HG03066 (cell line): ENCODE results near the gene SMARCA1.

Experiments
- ATAC-seq: cut with Tn5 transposase; IDR thresholded peaks from one replicate; pipeline ENCODE4 v1.9.1; 2021; ENCODE audit warnings: low read depth; ENCODE audit not compliant: unreplicated experiment

The SMARCA1 gene

DNA sequence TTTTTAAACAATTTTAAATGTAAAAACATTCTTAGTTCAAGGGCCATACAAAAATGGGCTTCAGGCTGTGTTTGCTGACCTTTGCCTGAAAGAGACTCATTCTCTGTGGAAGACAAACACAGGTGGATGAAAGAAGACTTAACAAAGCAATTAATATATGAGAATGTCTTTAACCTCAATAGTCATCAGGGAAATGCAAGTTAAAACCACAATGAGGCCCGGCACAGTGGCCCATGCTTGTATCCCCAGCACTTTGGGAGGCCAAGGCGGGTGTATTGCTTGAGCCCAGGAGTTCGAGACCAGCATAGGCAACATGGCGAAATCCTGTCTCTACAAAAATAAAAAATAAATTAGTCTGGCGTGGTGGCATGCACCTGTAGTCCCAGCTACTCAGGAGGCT lies 7.1 kb upstream of the SMARCA1 start:
- ATAC-seq = no peak

DNA sequence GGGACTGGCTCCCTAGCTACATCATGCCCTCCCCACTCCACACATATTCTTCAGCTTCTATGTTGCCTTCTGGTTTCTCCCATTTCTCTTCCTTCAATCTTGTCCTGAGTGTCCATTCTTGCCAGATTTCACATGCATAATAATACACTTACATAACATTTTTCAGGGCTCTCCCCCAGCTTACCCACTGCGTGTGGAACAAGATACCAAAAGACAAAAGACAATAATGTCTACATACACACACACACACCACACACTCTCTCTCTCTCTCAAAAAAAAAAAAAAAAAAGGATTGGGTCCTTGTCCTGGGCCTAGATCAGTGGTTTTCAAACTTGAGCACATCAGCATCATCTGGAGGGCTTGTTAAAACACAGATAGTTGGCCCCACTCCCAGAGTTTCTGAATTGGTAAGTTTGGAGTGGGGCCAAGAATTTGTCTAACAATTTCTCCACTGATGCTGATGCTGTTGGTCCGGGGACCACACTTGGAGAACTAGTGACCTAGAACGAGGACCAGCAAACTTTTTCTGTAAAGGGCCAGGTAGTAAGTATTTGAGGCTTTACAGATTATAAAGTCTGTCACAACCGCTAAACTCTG lies 6.5 kb upstream of the SMARCA1 start:
- ATAC-seq = no peak

DNA sequence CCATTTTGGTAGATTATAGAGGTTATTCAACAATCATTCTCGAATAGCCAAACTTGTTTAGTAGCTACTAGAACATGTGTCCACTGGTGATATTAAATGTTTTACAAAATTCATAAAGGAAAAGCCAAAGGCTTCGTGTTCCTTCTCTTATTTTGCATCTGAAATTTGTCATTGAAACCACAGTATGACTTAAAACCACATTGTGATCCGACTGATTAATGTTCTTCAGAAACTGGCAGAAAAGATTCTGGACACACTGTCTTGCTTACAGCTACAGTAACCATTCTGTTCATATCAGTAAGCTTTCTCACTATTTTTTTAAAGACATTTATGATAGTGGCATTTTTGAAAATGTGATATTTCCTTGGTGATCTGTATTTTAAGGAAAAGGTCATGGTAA lies 2.6 kb upstream of the SMARCA1 start:
- ATAC-seq = no peak

DNA sequence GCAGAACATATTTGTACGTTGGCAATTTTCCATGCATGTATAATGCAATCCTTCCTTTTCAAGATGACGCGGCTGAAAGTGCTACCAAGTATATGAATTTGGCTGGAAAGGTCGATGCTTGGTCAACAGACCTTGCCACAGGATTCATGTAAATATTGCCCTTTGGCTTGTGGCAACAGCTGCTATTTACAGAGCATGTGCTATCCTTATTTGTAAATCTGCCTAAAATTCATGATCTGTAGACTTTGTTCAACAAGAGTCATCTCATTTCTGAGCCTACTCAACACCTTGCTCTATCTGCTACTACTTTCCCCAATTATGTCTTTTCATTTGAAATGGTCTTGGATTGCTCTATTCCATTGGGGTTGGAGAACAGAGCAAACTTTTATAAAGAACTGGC lies 1.9 kb upstream of the SMARCA1 start:
- ATAC-seq = no peak

DNA sequence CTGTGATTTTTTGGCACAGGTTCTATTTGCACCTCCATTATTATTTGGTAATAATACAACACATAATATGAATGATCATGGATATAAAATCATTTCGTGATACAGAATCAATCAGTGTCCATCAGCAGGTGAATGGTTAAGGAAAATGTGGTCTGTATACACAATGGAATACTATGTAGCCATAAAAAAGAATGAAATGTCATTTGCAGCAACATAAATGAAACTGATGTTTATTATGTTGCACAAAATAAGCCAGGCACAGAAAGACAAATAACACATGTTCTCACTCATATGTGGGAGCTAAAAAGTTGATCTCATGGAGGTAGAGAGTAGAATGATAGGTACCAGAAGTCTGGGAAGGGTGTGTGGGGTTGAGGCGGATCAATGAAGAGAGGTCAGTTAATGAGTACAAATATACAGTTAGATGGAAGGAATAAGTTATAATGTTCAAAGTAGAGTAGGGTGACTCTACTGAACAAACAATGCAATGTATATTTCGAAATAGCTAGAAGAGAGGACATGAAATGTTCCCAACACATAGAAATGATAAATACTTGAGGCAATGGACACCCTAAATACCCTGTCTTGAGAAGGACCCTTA lies 1.1 kb upstream of the SMARCA1 start:
- ATAC-seq = no peak

DNA sequence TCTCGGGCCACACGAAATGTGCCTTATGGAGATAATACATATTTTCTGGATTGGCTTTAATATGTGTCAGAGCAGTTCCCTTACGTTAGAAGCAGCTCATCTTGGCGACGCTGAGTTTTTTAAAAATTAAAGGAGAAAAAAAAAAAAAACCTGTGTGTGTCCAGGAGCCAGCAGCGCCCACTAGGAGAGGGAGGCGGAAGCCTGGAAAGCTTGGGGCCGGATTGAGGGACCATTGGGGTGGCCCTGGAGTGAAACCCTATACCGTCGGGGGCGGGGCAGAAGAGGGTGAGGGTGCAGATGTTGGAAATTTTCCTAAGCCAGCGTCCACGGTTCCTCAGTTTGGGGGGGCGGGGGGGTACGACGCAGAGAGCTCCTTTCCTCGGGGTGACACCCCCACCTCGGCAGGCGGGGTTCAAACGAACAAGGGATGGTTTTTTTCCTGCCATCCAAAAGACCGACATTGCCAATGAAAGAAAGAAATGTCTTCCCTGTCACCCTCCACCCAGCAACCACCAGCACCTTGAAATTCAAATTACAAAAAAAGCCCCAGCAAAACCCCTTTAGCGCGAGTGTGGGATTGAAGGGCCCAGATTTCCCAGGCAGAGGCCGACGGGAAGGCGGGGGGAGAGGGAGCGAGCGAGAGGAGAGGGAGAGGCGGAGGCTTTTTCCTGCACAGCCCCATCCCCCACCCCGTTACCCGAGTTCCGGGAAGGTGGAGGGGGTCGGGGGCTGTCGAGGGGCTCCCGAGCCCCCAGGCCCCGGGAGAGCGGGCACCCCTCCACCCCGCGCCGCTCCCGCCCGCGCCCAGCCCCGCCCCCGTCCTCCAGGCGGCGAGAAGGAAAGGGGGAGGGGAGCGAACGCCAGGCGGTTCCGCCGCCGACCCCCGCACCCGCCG lies 859 bp downstream of the SMARCA1 start:
- ATAC-seq = no peak

DNA sequence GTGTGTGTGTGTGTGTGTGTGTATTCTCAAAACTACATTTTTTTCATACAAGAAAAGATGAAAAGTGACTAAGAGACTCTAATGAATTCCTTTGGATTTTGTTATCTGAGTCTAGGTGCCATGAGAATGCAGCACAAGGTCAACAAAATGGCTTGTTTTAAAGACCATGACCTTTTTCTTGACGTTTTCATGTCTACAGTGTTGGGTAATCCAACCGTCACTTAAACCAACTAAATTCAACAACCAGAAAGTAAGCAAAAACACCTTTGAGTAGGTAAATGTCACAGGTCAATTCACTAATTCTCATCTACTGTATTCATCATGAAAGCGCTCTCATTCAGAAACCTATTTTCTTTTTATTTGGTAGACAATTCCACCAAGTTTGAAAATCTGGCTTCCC lies 3.1 kb downstream of the SMARCA1 start:
- no peak for ATAC-seq

DNA sequence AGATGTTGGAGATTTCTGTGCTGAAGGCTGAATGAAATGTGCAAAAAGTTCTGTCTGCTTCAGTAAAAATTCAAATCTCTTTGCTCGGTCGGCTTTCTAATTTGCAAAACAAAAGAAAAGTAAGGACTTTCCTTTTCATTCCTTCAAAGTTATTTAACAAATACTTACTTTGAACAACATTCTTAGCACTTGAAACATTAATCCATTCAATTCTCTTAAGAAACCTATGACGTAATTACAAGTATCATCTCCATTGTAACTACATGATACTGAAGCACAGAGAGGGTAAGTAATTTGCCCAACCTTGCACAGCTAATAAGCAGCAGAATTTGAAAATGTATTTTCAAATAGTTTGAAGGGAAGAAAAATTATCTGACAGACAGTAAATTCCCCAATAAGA lies 6.9 kb downstream of the SMARCA1 start:
- no peak for ATAC-seq

DNA sequence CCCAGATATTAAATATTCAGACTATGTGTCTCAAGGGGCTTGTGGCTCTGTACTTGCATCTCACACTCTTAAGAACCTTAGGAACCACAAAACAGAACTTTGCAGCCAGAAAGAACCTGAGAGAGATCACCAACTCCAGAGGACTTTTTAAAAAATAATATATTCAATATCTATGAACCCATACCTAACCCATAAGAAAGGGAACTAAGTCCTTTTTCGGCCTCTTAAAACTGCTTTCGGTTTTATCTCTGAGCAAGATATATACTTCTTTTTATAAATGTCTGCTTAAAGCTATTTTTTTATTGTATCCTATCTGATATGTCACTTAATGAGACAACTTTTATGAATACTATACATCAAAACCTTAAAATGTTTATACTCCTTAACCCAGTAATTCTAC lies 10.9 kb downstream of the SMARCA1 start:
- no peak for ATAC-seq

DNA sequence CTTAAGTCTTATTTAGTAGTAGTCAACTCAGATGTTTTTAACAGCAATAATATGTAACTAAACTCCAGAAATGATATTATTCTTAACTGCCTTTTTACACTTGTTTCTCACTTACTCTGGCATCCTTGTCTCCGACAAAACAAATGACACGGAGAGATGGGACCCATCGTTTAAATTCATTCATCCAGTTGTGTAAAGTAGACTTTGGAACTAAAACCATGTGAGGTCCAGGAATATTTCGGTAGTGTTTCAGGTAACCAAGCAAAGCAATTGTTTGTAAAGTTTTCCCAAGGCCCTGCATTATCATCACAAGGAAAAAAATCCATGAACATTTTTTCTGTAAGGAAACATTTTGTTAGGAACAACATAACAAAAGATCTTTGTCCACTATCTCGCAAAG lies 11.6 kb downstream of the SMARCA1 start:
- ATAC-seq = no peak

DNA sequence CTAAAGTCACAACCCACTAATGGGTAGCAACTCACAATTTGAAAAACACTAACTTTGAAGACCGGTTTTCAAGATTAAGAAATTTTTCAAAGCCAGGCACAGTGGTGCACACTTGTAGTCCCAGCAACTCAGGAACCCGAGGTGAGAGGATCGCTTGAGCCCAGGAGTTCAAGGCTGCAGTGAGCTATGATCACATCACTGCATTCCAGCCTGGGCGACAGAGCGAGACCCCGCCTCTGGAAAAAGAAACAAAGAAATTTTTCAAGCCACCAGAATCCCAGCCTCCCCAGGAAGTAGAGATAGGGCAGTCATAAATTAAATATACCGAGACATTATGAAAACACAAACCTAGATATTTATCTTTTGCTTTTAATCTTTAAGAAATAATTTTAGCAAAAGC lies 13.0 kb downstream of the SMARCA1 start:
- no peak for ATAC-seq

DNA sequence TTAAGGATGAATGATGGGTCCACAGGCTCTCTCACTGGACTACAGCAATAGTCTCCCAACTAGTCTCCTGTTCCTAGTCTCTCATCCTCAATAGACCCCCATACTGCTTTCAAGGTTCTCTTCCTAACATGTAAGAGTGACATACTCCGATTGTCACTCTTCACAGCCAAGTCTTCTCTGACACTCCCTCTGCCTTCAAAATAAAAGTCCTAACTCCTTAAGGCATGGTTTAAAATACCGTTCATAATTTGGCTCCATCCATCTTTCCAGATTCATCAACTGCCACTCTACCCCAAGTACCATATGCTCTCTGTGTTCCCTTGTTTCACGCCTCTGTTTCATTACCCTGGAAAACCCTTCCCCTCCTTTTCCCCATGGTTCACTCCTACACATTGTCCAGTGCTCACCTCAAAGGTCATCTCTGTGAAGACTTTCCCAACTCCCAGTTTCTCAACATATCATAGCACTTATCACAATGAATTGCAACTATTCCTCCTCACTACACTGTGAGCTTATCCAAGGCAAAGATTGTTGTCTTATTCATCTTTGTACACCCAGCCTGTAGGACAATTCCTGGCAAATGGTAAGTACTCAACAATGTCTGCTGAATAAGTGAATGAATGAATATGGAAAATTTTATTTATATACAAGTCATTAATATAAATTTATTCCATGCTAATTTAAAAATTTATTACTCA lies 26.0 kb downstream of the SMARCA1 start:
- no peak for ATAC-seq

DNA sequence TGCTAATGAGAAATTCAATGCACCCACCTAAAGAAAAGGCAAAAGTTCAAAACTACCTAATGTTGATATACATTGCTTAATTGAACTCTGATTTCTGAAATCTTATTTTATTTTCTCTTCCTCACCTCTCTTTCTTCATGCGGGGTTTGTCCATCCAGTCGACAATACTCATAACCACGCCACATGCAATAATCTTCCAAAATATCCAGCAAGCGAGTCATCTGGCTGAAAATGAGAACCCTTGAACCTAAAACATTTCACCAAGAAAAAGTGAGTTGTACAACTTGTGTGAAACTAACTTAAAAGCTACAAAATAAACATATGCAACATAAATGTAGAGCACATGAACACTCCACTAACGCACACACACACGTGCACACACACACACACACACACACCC lies 26.7 kb downstream of the SMARCA1 start:
- ATAC-seq = no peak

DNA sequence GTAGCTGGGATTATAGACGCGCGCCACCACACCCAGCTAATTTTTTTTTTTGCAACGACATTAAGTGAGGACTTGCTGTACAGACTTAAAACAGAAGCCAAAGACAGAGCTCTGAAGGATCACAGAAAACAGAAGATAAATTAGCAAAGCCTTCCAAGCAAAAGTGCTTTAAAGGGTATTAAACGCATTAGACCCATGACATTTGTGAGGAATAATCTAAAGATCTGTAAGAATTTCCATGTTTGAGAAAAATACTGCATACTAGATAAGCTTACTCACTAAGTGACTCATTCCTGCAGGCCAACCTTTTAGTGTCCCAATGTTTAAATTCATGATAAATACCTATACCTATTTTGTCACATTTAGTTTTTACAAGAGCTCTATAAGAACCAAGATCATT lies 27.4 kb downstream of the SMARCA1 start:
- no peak for ATAC-seq

DNA sequence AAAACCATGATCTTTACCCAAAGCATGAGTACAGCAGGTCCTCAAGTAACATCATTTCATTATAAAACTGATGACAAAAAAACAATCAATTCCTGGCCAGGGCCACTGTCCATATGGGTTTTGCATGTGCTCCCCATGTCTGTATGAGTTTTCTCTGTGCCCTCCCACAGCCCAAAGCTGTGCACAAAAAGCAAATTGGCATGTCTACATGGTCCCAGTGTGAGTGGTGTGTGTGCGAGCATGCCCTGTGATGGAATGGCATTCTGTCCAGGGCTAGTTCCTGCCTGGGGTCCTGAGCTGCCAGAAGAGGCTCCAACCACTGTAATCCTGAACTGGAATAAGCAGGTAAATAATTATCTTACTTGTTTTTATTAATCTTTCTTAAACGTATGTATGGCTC lies 28.4 kb downstream of the SMARCA1 start:
- ATAC-seq = no peak

DNA sequence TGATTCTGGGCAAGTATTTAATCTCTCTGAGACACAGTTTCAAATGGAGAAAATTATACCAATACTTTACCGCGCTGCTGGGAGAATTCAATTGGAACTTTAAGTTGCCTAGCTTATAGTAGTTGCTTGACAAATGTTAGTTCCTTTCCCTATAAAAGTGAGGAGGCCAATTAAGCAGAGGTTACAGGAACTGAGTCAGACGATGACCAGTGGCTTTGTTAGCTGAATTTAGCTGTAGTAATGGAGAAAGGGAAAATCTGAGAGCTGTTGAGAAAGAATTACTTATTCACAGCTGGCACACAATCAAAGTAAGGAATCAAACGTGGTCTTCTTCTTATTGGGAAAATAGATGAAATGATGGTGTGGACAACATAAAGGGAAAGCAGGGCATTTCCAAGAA lies 29.6 kb downstream of the SMARCA1 start:
- ATAC-seq = no peak

DNA sequence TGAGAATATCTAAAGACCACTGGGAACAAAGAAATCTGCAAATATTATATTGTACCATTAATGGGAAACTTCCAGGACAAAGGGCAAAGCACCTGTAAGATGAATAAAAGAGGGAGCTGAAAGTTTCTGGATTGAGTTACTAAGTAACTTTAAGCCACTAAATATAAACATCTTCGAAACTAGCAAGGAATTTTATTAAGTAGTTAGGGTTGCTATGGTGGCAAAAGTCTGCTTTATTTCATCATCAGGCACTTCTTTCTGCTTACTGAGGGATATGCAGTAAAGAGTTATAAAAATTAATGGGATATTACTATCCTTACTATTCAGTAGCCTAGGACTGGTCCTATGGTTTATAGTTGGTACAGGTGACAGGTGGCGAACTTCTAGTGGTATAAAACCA lies 33.0 kb downstream of the SMARCA1 start:
- no peak for ATAC-seq

DNA sequence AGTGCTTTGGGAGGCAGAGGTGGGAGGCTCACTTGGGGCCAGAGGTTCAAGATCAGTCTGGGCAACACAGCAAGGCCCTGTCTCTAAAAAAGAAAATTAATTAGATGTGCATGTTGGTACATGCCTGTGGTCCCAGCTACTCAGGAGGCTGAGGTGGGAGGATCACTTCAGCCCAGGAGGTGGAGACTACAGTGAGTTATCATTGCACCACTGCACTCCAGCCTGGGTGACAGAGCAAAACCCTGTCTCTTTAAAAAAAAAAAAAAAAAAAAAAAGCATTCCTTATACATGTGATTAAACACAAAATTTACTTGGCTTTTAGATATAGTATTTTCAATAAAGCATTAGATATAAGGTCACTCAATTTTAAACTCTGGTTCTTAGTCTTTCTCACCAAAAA lies 34.9 kb downstream of the SMARCA1 start:
- no peak for ATAC-seq

DNA sequence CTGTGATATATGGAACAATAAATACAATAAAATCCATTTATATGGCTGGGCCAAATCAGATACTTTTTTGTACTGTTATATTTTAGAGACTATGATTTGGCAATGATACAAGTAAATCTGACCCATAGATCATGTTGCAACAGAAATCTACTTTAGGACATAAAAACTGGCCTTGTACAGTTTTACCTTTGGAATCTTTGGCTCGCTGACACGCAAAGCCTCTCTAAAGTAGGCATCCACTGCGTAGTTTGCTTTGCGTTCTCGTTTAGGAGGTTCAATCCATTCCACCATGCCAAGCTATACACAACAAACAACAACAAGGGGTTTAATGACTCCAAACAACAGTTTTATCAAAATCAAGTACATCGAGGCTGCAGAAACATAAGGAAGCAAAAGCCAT lies 42.4 kb downstream of the SMARCA1 start:
- no peak for ATAC-seq

DNA sequence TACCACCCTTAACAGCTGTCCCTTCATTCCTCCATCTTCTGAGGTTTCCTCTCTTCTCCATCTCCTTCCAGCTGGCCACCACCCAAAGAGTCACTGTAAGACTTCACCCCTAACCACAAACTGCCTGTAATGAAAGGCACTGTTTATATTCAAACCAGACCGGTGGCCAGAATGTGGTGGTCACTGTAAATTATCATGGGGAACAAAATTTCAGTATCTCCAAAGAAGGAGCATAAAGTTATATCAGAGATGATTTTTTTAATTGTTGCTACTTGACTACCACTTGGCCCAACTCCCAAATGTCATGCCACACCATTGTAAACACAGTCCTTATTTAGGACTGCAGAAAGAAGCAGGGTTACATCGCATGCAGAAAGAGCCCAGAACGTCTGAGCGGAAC lies 44.8 kb downstream of the SMARCA1 start:
- ATAC-seq = no peak

DNA sequence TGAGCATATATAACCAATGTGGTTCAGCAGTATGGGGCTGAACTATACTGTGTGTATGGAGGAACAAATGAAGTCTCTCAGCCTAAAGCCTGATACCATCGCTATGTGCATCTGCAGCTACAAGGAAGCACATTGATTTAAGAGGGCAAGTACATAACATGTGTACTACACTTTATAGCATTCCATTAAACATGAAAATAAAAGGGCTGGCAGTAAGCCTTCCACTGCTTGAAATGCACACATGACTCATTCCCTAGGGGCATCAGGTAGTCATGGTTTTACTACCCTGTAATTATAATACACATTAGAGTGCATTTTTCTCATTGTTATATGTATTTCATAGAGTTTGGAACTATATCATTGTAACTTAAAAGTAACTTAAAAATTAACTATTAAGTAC lies 51.2 kb downstream of the SMARCA1 start:
- no peak for ATAC-seq
